Kidney capillary endothelial cell (primary cell): ENCODE measurements around the gene PSMB2.

Experiments used
- DNase-seq: peaks from one replicate; pipeline ENCODE4 v3.0.0-alpha.2; 2018; ENCODE audit warnings: low spot score

The PSMB2 gene

GRCh38 chr1:35642471-35642955 is 1.2 kb upstream of the PSMB2 start:
- DNase-seq: no peak

GRCh38 chr1:35640380-35641232 is 720 bp downstream of the PSMB2 start:
- DNase-seq: no peak

- peak; percentile 48 for DNase-seq
Observed at GRCh38 chr1:35637401-35637809, 3.9 kb downstream of the PSMB2 start.

- no peak for DNase-seq
Observed at GRCh38 chr1:35633547-35633946, 7.8 kb downstream of the PSMB2 start.

- DNase-seq: no peak
Observed at GRCh38 chr1:35631396-35631795, 9.9 kb downstream of the PSMB2 start.

GRCh38 chr1:35629051-35629450 is 12.3 kb downstream of the PSMB2 start:
- DNase-seq: no peak

GRCh38 chr1:35623832-35624231 is 17.5 kb downstream of the PSMB2 start:
- no peak for DNase-seq

- DNase-seq: no peak
Observed at GRCh38 chr1:35622510-35623178, 18.7 kb downstream of the PSMB2 start.

- DNase-seq: no peak
Observed at GRCh38 chr1:35619237-35620121, 21.8 kb downstream of the PSMB2 start.

- no peak for DNase-seq
Observed at GRCh38 chr1:35615440-35615839, 25.9 kb downstream of the PSMB2 start.

GRCh38 chr1:35611655-35612054 is 29.7 kb downstream of the PSMB2 start:
- no peak for DNase-seq

- no peak for DNase-seq
Observed at GRCh38 chr1:35605867-35606182, 35.5 kb downstream of the PSMB2 start.

- DNase-seq: no peak
Observed at GRCh38 chr1:35605071-35605866, 36.1 kb downstream of the PSMB2 start.

GRCh38 chr1:35603941-35604340 is 37.4 kb downstream of the PSMB2 start:
- no peak for DNase-seq

- no peak for DNase-seq
Observed at GRCh38 chr1:35603468-35603867, 37.9 kb downstream of the PSMB2 start.

- DNase-seq: no peak
Observed at GRCh38 chr1:35600593-35600992, 40.7 kb downstream of the PSMB2 start.

GRCh38 chr1:35599411-35599810 is 41.9 kb downstream of the PSMB2 start:
- no peak for DNase-seq

- no peak for DNase-seq
Observed at GRCh38 chr1:35598895-35599294, 42.4 kb downstream of the PSMB2 start.

GRCh38 chr1:35597870-35598269 is 43.5 kb downstream of the PSMB2 start:
- no peak for DNase-seq

- DNase-seq: no peak
Observed at GRCh38 chr1:35595684-35596083, 45.6 kb downstream of the PSMB2 start.

- no peak for DNase-seq
Observed at GRCh38 chr1:35594005-35594760, 47.1 kb downstream of the PSMB2 start.
